Measurements from ENCODE around the gene KDM7A.

KDM7A gene

DNA sequence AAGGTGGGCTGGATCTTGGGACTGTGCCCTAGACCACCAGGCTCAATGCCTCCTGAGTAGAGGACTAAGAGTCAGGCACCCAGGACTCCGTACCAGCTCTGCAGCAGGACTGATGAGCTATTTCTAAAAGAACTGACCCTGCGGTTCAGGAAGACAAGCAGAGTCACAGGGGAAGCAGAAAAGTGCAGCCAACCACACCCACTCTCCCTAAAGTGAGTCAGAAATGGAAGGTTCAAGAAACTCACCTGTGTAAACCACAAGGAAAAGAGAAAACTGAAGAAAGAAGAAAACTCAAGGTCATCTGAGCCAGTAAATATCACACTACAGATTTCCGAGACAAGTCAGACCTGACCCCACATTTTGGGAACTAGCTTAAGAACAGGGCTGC, 116.5 kb downstream of the KDM7A start:
- WGBS (ENCODE audit: extremely low coverage, insufficient coverage, insufficient read length): no CpG with 5 or more reads among the region's 3 CpGs
- H2BK12ac ChIP-seq (ENCODE audit: low read length): no peak overlapping the region

DNA sequence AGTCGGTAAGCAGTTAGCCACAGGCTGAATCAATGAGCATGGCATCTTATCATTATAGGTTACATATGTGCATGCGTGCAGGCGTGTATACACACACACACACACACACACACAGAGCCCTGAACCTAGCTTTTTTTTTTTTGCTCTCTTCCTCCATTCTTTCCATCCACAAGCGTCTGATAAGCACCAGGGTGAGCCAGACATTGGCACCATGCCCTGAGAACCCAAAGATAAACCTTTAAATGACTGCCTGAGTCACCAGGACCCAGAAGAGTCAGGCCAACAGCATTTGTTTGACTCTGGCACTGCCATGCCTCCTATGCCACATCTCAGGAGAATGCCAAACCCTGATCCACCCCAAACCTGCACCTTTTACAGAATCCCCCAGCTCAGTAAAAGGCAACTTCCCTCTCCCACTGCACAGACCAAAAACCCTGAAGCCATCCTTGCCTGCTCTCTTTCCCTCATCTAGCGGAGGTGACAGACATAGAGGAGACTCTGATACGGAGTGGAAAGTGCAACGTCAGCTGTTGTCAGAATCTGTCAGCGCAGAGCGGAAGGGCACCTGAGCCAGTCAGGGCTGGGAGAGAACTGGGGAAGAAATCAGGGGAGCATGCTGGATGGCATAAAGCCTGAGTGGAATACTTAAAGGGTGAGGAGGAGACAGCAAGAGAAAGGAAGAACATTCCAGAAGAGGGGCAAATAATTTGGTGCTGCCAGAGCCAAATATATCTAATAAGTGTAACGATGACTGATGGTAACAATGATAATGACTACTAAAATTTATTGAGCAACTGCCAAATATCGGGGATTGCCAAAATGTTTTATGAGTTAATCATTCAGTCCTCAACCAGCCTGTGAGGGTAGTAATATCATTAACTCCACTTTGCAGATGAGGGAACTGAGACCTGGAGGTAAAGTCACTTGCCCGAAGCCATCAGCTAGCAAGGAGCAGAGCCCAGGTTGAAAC, 117.2 kb downstream of the KDM7A start:
- no peak overlapping the region for H2AK5ac ChIP-seq (ENCODE audit: low read length)
- DNase-seq: peak in 1 of 2 donors; percentile 57
- no peak overlapping the region for H3K9ac ChIP-seq (ENCODE audit: low read length)
- no peak overlapping the region for H3K4ac ChIP-seq (ENCODE audit: low read depth, low read length)
- no peak overlapping the region for H3K23ac ChIP-seq (ENCODE audit: low read length)
- H3K9me3 ChIP-seq (ENCODE audit: insufficient read depth, low read depth, low read length): peaks cover 3% of the 10 kb centered on the region
- H3K4me3 ChIP-seq (ENCODE audit: low read depth, low read length): no peak overlapping the region
- no peak overlapping the region for H2BK12ac ChIP-seq (ENCODE audit: low read length)
- no peak overlapping the region for H3K4me2 ChIP-seq (ENCODE audit: low read length)
- no peaks in the 10 kb centered on the region for H3K36me3 ChIP-seq (ENCODE audit: control insufficient read depth in 1 of 2, insufficient read depth in 2 of 2, low read length in 2 of 2)
- H4K12ac ChIP-seq (ENCODE audit: low read depth, low read length): no peak overlapping the region
- H4K91ac ChIP-seq (ENCODE audit: low read depth, low read length): no peak overlapping the region
- H2BK5ac ChIP-seq (ENCODE audit: low read depth, low read length, poor library complexity): no peak overlapping the region
- no peak overlapping the region for H4K8ac ChIP-seq (ENCODE audit: low read depth, low read length)
- peaks cover 16% of the 10 kb centered on the region for H3K27me3 ChIP-seq (ENCODE audit: insufficient read depth, low read length)
- no peak overlapping the region for H3K18ac ChIP-seq (ENCODE audit: low read length)
- peaks cover 2% of the 10 kb centered on the region for H3K79me2 ChIP-seq (ENCODE audit: control insufficient read depth, insufficient read depth, low read length, poor library complexity)
- H3K14ac ChIP-seq (ENCODE audit: low read length): no peak overlapping the region
- H3K4me1 ChIP-seq (ENCODE audit: control insufficient read depth in 1 of 2, insufficient read depth in 2 of 2, low read length in 2 of 2): peaks cover 2 to 3% of the 10 kb centered on the region in 2 experiments
- no peak overlapping the region for H2AFZ ChIP-seq (ENCODE audit: insufficient read depth, low read length, poor library complexity)
- no peak overlapping the region for H2BK120ac ChIP-seq (ENCODE audit: insufficient read depth, low read length, poor library complexity)
- no peak overlapping the region for H3K27ac ChIP-seq (ENCODE audit: low read depth, low read length)
- no peaks in the 10 kb centered on the region for H3K79me1 ChIP-seq (ENCODE audit: low read length)
- WGBS (ENCODE audit: extremely low coverage, insufficient coverage, insufficient read length): no CpG with 5 or more reads among the region's 12 CpGs

More for the DNA sequence above, 116.5 kb downstream of the KDM7A start:
- H3K18ac ChIP-seq (ENCODE audit: low read length): no peak overlapping the region
- peaks cover 2 to 3% of the 10 kb centered on the region in 2 experiments for H3K4me1 ChIP-seq (ENCODE audit: control insufficient read depth in 1 of 2, insufficient read depth in 2 of 2, low read length in 2 of 2)
- no peak overlapping the region for H4K12ac ChIP-seq (ENCODE audit: low read depth, low read length)
- H2AFZ ChIP-seq (ENCODE audit: insufficient read depth, low read length, poor library complexity): no peak overlapping the region
- no peak overlapping the region for H4K91ac ChIP-seq (ENCODE audit: low read depth, low read length)
- no peak overlapping the region for H3K14ac ChIP-seq (ENCODE audit: low read length)
- H3K79me2 ChIP-seq (ENCODE audit: control insufficient read depth, insufficient read depth, low read length, poor library complexity): peaks cover 2% of the 10 kb centered on the region
- no peak overlapping the region for H3K4me3 ChIP-seq (ENCODE audit: low read depth, low read length)
- no peak overlapping the region for H3K9ac ChIP-seq (ENCODE audit: low read length)
- H3K36me3 ChIP-seq (ENCODE audit: control insufficient read depth in 1 of 2, insufficient read depth in 2 of 2, low read length in 2 of 2): no peaks in the 10 kb centered on the region
- no peak overlapping the region for H2BK120ac ChIP-seq (ENCODE audit: insufficient read depth, low read length, poor library complexity)
- H4K8ac ChIP-seq (ENCODE audit: low read depth, low read length): no peak overlapping the region
- peaks cover 3% of the 10 kb centered on the region for H3K9me3 ChIP-seq (ENCODE audit: insufficient read depth, low read depth, low read length)
- H3K23ac ChIP-seq (ENCODE audit: low read length): no peak overlapping the region
- DNase-seq: no peak
- H3K27me3 ChIP-seq (ENCODE audit: insufficient read depth, low read length): peaks cover 16% of the 10 kb centered on the region
- no peak overlapping the region for H3K4ac ChIP-seq (ENCODE audit: low read depth, low read length)
- no peak overlapping the region for H2BK5ac ChIP-seq (ENCODE audit: low read depth, low read length, poor library complexity)
- no peak overlapping the region for H2AK5ac ChIP-seq (ENCODE audit: low read length)
- no peak overlapping the region for H3K27ac ChIP-seq (ENCODE audit: low read depth, low read length)
- no peak overlapping the region for H3K4me2 ChIP-seq (ENCODE audit: low read length)
- no peaks in the 10 kb centered on the region for H3K79me1 ChIP-seq (ENCODE audit: low read length)

GRCh38 chr7:140058517-140058916, 118.3 kb downstream of the KDM7A start:
- H3K27ac ChIP-seq (ENCODE audit: low read depth, low read length): no peak overlapping the region
- H4K8ac ChIP-seq (ENCODE audit: low read depth, low read length): no peak overlapping the region
- H3K9me3 ChIP-seq (ENCODE audit: insufficient read depth, low read depth, low read length): peaks cover 3% of the 10 kb centered on the region
- peaks cover 16% of the 10 kb centered on the region for H3K27me3 ChIP-seq (ENCODE audit: insufficient read depth, low read length)
- no peak overlapping the region for H3K4me3 ChIP-seq (ENCODE audit: low read depth, low read length)
- no peaks in the 10 kb centered on the region for H3K36me3 ChIP-seq (ENCODE audit: control insufficient read depth in 1 of 2, insufficient read depth in 2 of 2, low read length in 2 of 2)
- H2BK5ac ChIP-seq (ENCODE audit: low read depth, low read length, poor library complexity): no peak overlapping the region
- H3K9ac ChIP-seq (ENCODE audit: low read length): no peak overlapping the region
- H3K4ac ChIP-seq (ENCODE audit: low read depth, low read length): no peak overlapping the region
- no peak overlapping the region for H3K4me2 ChIP-seq (ENCODE audit: low read length)
- WGBS (ENCODE audit: extremely low coverage, insufficient coverage, insufficient read length): no CpG with 5 or more reads among the region's 7 CpGs
- H2AK5ac ChIP-seq (ENCODE audit: low read length): no peak overlapping the region
- no peak overlapping the region for H3K18ac ChIP-seq (ENCODE audit: low read length)
- H3K79me2 ChIP-seq (ENCODE audit: control insufficient read depth, insufficient read depth, low read length, poor library complexity): peaks cover 2% of the 10 kb centered on the region
- no peak overlapping the region for H2AFZ ChIP-seq (ENCODE audit: insufficient read depth, low read length, poor library complexity)
- peaks cover 2 to 3% of the 10 kb centered on the region in 2 experiments for H3K4me1 ChIP-seq (ENCODE audit: control insufficient read depth in 1 of 2, insufficient read depth in 2 of 2, low read length in 2 of 2)
- H3K14ac ChIP-seq (ENCODE audit: low read length): no peak overlapping the region
- no peak overlapping the region for H4K12ac ChIP-seq (ENCODE audit: low read depth, low read length)
- H3K23ac ChIP-seq (ENCODE audit: low read length): no peak overlapping the region
- H2BK120ac ChIP-seq (ENCODE audit: insufficient read depth, low read length, poor library complexity): no peak overlapping the region
- no peak overlapping the region for H2BK12ac ChIP-seq (ENCODE audit: low read length)
- H4K91ac ChIP-seq (ENCODE audit: low read depth, low read length): no peak overlapping the region
- DNase-seq: peak in 1 of 2 donors; percentile 38
- no peaks in the 10 kb centered on the region for H3K79me1 ChIP-seq (ENCODE audit: low read length)

DNA sequence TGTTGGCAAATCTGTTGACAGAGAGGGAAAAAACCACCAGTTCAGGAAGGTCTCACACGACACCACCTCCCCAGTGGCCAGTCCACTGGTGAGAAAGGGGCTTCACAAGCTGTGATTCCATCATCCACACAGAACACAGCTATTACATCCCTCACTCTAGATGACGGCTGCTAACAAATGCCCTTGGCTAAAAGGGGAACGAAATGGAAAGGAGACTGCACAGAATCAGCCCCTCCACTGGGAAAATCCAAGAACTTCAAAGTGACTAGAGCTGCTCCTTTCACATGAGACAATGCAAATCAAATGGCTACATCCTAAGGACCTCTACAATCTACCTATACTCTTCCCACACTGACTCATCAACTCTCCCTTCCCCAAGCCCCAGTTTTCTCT, 119.6 kb downstream of the KDM7A start:
- Histone ChIP-seq H3K79me2 (ENCODE audit: control insufficient read depth, insufficient read depth, low read length, poor library complexity) (no peaks in the 10 kb centered on the region), H2BK5ac (ENCODE audit: low read depth, low read length, poor library complexity) (no peak overlapping the region), H3K79me1 (ENCODE audit: low read length) (no peaks in the 10 kb centered on the region), H2AK5ac (ENCODE audit: low read length) (no peak overlapping the region), H2AFZ (ENCODE audit: insufficient read depth, low read length, poor library complexity) (no peak overlapping the region), H3K23ac (ENCODE audit: low read length) (no peak overlapping the region), H3K4me2 (ENCODE audit: low read length) (no peak overlapping the region), H3K27ac (ENCODE audit: low read depth, low read length) (no peak overlapping the region), H4K12ac (ENCODE audit: low read depth, low read length) (no peak overlapping the region), H3K4me3 (ENCODE audit: low read depth, low read length) (no peak overlapping the region), H2BK12ac (ENCODE audit: low read length) (no peak overlapping the region), H2BK120ac (ENCODE audit: insufficient read depth, low read length, poor library complexity) (no peak overlapping the region), H3K14ac (ENCODE audit: low read length) (no peak overlapping the region), H3K9me3 (ENCODE audit: insufficient read depth, low read depth, low read length) (no peaks in the 10 kb centered on the region), H3K27me3 (ENCODE audit: insufficient read depth, low read length) (peaks cover 3% of the 10 kb centered on the region), H3K36me3 (ENCODE audit: control insufficient read depth in 1 of 2, insufficient read depth in 2 of 2, low read length in 2 of 2) (no peaks in the 10 kb centered on the region), H4K8ac (ENCODE audit: low read depth, low read length) (no peak overlapping the region), H3K4me1 (ENCODE audit: control insufficient read depth in 1 of 2, insufficient read depth in 2 of 2, low read length in 2 of 2) (peaks cover under 1% of the 10 kb centered on the region in 2 experiments), H3K9ac (ENCODE audit: low read length) (no peak overlapping the region), H3K18ac (ENCODE audit: low read length) (no peak overlapping the region), H3K4ac (ENCODE audit: low read depth, low read length) (no peak overlapping the region), H4K91ac (ENCODE audit: low read depth, low read length) (no peak overlapping the region)
- DNase-seq: no peak
- WGBS (ENCODE audit: extremely low coverage, insufficient coverage, insufficient read length): no CpG with 5 or more reads among the region's 3 CpGs

All from trophoblast cell (in vitro differentiated cells and primary cell).